ENCODE measurements around the gene CD84. TPM values are rescaled to one million over a fixed set of nuclear protein-coding genes. Genes with fewer than 3 reads are reported as not detected.

Gene CD84
- total RNA-seq, 1 experiment from 2014 or later: not detected

- DNase-seq: no peak
- BruUV-seq (replicated peaks): no TSS peak
- no peaks in the 10 kb centered on the region for H3K9me3 Mint-ChIP-seq (ENCODE audit: unreplicated experiment)
- no peak overlapping the region for H3K4me3 Mint-ChIP-seq (ENCODE audit: unreplicated experiment)
- H3K9me3 ChIP-seq: no peaks in the 10 kb centered on the region
- H3K36me3 Mint-ChIP-seq (ENCODE audit: insufficient read depth, unreplicated experiment): no peaks in the 10 kb centered on the region
- no peaks in the 10 kb centered on the region for H3K27me3 ChIP-seq (replicated peaks; ENCODE audit: control insufficient read depth, insufficient read depth, low read length)
- intact Hi-C loops (cut with micrococcal nuclease; ENCODE audit: unreplicated experiment): no loop called here
- no peaks in the 10 kb centered on the region for H3K36me3 ChIP-seq (ENCODE audit: control insufficient read depth, insufficient read depth, low read length)
- H3K4me3 ChIP-seq (ENCODE audit: low read depth, low read length): no peak overlapping the region
- H3K27me3 Mint-ChIP-seq (ENCODE audit: insufficient read depth, unreplicated experiment): peaks cover 19% of the 10 kb centered on the region
- H3K27ac Mint-ChIP-seq (ENCODE audit: unreplicated experiment): no peak overlapping the region
- no peaks in the 10 kb centered on the region for H3K4me1 Mint-ChIP-seq (ENCODE audit: low read depth, unreplicated experiment)
- TF ChIP-seq CTCF (IDR thresholded peaks at IDR 0.05; ENCODE audit: insufficient read depth in 1 of 2, low read depth in 1 of 2, low read length in 1 of 2, severe bottlenecking in 1 of 2, unreplicated experiment in 1 of 2): no peak
- POLR2A ChIA-PET: no interaction called here
- H3K4me1 ChIP-seq: no peaks in the 10 kb centered on the region
- CTCF ChIA-PET: no interaction called here
Measured at GRCh38 chr1:160575112-160575664, 4.1 kb downstream of the CD84 start.

GRCh38 chr1:160570840-160571239 lies 8.5 kb downstream of the CD84 start:
- CTCF ChIA-PET: no interaction called here
- Histone ChIP-seq H3K9me3 (no peaks in the 10 kb centered on the region), H3K4me3 (ENCODE audit: low read depth, low read length) (no peak overlapping the region), H3K36me3 (ENCODE audit: control insufficient read depth, insufficient read depth, low read length) (no peaks in the 10 kb centered on the region), H3K27me3 (replicated peaks; ENCODE audit: control insufficient read depth, insufficient read depth, low read length) (no peaks in the 10 kb centered on the region), H3K4me1 (no peaks in the 10 kb centered on the region)
- TF ChIP-seq CTCF (IDR thresholded peaks at IDR 0.05; ENCODE audit: insufficient read depth in 1 of 2, low read depth in 1 of 2, low read length in 1 of 2, severe bottlenecking in 1 of 2, unreplicated experiment in 1 of 2): no peak
- no peak overlapping the region for H3K27ac Mint-ChIP-seq (ENCODE audit: unreplicated experiment)
- no peak overlapping the region for H3K4me3 Mint-ChIP-seq (ENCODE audit: unreplicated experiment)
- BruUV-seq (replicated peaks): no TSS peak
- peaks cover 24% of the 10 kb centered on the region for H3K27me3 Mint-ChIP-seq (ENCODE audit: insufficient read depth, unreplicated experiment)
- H3K4me1 Mint-ChIP-seq (ENCODE audit: low read depth, unreplicated experiment): no peaks in the 10 kb centered on the region
- no peak for DNase-seq
- no peaks in the 10 kb centered on the region for H3K36me3 Mint-ChIP-seq (ENCODE audit: insufficient read depth, unreplicated experiment)
- no peaks in the 10 kb centered on the region for H3K9me3 Mint-ChIP-seq (ENCODE audit: unreplicated experiment)
- POLR2A ChIA-PET: interaction anchor here (0.6 kb wide), 1 partner anchor 8 kb away, joined by 6 read pairs; no protein-coding TSS in a partner anchor
- intact Hi-C loops (cut with micrococcal nuclease; ENCODE audit: unreplicated experiment): no loop called here

GRCh38 chr1:160569806-160570205 lies 9.5 kb downstream of the CD84 start:
- Histone ChIP-seq H3K27me3 (replicated peaks; ENCODE audit: control insufficient read depth, insufficient read depth, low read length) (no peaks in the 10 kb centered on the region), H3K36me3 (ENCODE audit: control insufficient read depth, insufficient read depth, low read length) (no peaks in the 10 kb centered on the region), H3K4me3 (ENCODE audit: low read depth, low read length) (no peak overlapping the region), H3K4me1 (no peaks in the 10 kb centered on the region), H3K9me3 (no peaks in the 10 kb centered on the region)
- H3K27ac Mint-ChIP-seq (ENCODE audit: unreplicated experiment): no peak overlapping the region
- H3K9me3 Mint-ChIP-seq (ENCODE audit: unreplicated experiment): no peaks in the 10 kb centered on the region
- no TSS peak for BruUV-seq (replicated peaks)
- no peaks in the 10 kb centered on the region for H3K4me1 Mint-ChIP-seq (ENCODE audit: low read depth, unreplicated experiment)
- POLR2A ChIA-PET: no interaction called here
- H3K36me3 Mint-ChIP-seq (ENCODE audit: insufficient read depth, unreplicated experiment): no peaks in the 10 kb centered on the region
- peaks cover 25% of the 10 kb centered on the region for H3K27me3 Mint-ChIP-seq (ENCODE audit: insufficient read depth, unreplicated experiment)
- TF ChIP-seq CTCF (IDR thresholded peaks at IDR 0.05; ENCODE audit: insufficient read depth in 1 of 2, low read depth in 1 of 2, low read length in 1 of 2, severe bottlenecking in 1 of 2, unreplicated experiment in 1 of 2): no peak
- DNase-seq: no peak
- CTCF ChIA-PET: no interaction called here
- intact Hi-C loops (cut with micrococcal nuclease; ENCODE audit: unreplicated experiment): no loop called here
- no peak overlapping the region for H3K4me3 Mint-ChIP-seq (ENCODE audit: unreplicated experiment)

Data from Caco-2 (cell line).